CD4-positive, alpha-beta T cell treated with Interleukin-10 for 1 hour (primary cell): ENCODE data around the gene HEXA.
"Not testable (repeated sequence)": the region's sequence is repeated elsewhere in the genome, so short reads cannot be mapped to it uniquely, and the experiment has no call there.

Experiments
- DNase-seq: peaks from one replicate; pipeline ENCODE4 v3.0.0-alpha.2; 2020

The HEXA gene

GRCh38 chr15:72375846-72376581 lies at the start of gene HEXA:
HEXA (minus strand) TSS chr15:72376014; CDS start chr15:72375972, 42 bp downstream.
- peak; percentile 95 for DNase-seq

DNA sequence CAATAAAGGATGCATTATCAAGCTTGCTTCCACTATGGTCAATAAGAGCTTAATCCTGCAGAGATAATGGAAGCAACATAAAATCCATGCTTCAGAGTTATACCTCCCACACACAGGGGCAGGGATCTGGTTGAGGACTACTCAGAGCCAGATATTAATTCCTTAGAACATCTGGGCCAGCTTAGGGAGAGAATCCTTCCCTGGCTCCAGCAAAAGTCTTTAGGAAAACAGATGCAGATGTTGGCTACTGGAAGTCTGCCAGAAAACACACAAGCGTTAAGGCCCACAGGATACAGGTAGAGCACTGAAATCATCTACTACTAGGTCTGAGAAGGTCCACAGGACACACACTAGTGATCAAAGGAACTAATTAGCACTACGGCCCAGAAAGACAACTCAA lies 47.4 kb upstream of the HEXA start:
- DNase-seq = no peak

DNA sequence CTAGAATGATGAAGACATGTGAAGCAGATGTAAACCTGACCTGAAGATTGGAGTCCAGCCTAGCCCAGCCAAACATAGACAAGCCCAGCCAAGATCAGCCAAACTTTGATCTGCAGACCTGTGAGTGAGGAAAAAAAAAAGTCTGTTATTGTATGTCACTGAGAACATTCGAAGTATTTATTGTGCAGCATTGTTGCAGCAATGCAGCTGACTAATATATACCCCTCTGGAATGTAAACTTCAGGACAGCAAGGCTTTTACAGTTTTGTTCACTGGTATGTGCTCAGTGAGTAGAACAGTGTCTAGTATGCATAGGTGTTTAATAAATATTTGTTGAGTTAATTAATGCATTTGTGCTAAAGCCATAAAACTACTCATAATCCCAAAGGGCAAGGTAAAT lies 45.7 kb upstream of the HEXA start:
- DNase-seq = no peak

- no peak for DNase-seq
Observed at GRCh38 chr15:72420576-72420975, 44.8 kb upstream of the HEXA start.

DNA sequence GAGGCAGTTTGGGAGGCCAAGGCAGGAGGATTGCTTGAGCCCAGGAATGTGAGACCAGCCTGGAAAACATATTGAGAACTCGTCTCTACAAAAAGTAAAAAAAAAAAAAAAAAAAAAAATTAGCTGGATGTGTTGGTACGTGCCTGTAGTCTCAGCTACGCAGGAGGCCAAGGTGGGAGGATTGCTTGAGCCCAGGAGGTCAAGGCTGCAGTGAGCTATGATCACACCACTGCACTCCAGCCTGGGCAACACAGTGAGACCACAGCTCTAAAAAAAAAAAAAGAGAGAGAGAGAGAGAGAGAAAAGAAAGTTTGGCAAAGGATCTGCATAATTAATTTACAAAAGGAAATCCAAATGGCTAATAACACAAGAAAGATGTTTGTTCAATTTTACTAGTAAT lies 44.0 kb upstream of the HEXA start:
- not testable (repeated sequence) for DNase-seq

GRCh38 chr15:72415304-72415703 lies 39.5 kb upstream of the HEXA start:
- DNase-seq = no peak

DNA sequence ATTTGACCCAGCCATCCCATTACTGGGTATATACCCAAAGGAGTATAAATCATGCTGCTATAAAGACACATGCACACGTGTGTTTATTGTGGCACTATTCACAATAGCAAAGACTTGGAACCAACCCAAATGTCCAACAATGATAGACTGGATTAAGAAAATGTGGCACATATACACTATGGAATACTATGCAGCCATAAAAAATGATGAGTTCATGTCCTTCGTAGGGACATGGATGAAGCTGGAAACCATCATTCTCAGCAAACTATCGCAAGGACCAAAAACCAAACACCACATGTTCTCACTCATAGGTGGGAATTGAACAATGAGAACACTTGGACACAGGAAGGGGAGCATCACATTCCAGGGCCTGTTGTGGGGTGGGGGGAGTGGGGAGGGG lies 37.5 kb upstream of the HEXA start:
- DNase-seq = not testable (repeated sequence)

DNA sequence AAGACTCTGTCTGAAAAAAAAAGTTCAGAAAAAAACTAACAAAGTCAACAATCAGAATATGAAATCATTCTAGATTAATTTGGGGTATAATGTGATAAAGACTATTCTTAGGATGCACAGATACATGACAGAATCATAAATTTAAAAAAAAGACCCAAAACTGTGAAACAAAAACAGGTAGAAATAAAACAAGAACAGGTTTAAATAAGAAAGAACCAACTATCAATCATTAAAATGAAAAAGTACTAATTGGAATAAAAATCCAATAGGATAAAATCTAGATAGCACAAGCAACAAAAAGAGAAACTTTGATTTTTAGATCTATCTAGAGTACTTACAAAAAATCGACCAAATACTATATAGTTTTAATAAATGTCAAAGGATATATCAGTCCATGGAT lies 35.7 kb upstream of the HEXA start:
- no peak for DNase-seq

DNA sequence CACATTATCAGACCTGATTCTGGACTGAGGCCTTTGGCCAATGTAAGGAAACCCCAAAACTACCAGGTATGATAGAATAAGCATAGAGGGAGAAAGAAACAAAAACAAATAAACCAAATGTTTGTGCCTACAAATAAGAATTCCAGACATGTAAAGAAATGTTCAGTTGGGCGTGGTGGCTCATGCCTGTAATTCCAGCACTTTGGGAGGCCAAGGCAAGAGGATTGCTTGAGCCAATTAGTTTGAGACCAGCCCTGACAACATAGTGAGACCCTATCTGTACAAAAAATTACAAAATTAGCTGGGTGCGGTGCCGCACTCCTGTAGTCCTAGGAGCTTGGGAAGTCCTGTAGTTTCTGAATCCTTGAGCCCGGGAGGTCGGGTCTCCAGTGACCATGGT lies 35.3 kb upstream of the HEXA start:
- DNase-seq = no peak

DNA sequence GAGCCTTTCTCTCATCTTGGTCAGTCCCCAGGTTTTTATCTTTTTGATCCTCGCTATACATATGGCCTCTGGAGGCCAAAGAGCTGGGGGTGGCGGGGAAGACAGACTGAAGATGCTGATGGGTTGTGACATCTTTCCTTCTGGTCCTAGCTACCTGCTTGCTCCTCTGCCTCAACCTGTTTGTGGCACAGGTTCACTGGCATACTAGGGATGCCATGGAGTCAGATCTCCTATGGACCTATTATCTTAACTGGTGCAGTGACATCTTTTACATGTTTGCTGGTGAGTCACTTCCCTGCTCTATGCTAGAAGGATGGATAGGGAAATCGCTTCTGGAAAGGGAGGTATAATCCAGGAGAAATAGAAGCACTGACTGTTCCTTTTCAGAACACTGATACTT lies 31.1 kb upstream of the HEXA start:
- no peak for DNase-seq

DNA sequence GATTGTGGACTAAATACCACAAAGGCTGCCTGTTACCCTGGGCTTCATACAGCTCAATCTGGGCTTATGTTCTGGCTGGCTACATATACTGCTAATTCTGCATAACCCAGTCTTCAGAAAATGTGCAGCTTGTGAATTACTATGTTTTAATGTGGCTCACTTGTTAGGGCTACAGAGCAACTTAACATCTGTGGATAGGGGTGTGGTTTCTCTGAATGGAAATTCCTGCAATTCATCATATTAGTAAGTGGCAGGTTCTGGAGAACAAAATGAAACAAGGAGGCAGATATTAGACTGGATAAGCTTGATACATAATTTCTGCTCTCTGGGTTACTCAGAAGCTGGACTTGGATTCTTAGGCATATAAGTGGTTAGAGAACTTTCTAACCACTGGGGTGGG lies 29.0 kb upstream of the HEXA start:
- no peak for DNase-seq

DNA sequence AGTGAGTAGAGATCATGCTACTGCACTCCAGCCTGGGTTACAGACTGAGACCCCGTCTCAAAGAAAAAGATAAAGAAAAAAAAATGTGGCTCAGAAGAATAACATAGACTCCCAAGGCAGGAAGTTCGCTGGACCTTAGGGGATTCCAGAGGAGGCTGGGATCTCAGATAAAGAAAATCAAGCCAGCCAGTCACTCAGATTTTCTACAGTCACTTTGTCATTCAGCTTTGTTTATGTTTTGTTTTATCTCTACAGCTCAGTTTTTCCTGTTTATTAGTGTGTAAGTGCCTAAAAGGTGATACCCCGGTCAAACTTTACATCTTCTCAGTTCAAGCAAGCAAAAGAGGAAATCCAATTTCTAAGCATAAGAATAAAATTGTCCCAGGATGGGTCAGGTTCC lies 28.5 kb upstream of the HEXA start:
- no peak for DNase-seq

DNA sequence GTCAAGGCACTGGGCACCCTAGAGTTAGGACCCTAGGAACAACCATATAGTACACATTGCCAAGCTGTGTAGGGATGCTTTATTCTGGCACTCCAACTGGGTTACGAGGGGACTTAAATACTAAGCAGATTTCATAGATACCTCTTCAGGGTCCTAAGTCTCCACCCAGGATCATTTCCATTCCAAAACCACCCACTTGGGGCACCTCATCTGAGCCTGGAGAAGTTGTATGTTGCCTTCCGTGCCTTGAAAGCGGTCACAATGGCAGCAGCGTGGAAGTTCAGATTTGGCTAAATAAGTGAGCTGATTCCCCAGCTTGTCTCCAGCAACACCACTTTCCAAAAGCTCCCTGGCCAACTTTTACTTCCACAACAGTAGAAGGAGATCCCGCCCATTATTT lies 26.9 kb upstream of the HEXA start:
- DNase-seq = no peak

GRCh38 chr15:72398648-72399047 lies 22.8 kb upstream of the HEXA start:
- no peak for DNase-seq

- no peak for DNase-seq
Observed at GRCh38 chr15:72397796-72398588, 22.2 kb upstream of the HEXA start, which contains the start of gene TMEM202. TMEM202 (plus strand) TSS chr15:72398305; CDS start chr15:72398327, 22 bp downstream.

DNA sequence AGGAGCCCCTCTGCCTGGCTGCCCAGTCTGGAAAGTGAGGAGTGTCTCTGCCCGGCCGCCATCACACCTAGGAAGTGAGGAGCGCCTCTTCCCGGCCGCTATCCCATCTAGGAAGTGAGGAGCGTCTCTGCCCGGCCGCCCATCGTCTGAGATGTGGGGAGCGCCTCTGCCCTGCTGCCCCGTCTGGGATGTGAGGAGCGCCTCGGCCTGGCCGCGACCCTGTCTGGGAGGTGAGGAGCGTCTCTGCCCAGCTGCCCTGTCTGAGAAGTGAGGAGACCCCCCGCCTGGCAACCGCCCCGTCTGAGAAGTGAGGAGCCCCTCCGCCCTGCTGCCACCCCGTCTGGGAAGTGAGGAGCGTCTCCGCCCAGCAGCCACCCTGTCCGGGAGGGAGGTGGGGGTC lies 20.5 kb upstream of the HEXA start:
- not testable (repeated sequence) for DNase-seq

GRCh38 chr15:72389231-72389630 lies 13.4 kb upstream of the HEXA start:
- DNase-seq = no peak

DNA sequence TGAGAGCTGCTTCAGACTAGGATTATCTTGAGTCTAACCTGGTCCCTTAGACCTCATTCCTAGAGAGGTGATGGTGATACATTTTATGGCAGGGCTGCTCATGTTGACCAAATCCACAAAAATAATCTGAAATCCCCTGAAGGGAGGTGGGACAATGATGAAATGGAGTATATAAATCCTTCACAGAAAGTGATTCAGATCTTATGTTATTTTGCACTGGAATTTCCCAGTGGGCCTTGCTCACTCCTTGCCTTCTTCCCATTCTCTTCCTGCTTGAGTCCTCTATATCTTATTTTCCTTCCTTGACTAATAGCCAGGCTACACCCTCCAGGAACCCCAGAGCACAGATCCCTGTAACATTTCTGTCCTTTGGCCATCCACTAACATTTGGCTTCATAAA lies 11.9 kb upstream of the HEXA start:
- no peak for DNase-seq

- DNase-seq = no peak
Observed at GRCh38 chr15:72382146-72382545, 6.3 kb upstream of the HEXA start.

DNA sequence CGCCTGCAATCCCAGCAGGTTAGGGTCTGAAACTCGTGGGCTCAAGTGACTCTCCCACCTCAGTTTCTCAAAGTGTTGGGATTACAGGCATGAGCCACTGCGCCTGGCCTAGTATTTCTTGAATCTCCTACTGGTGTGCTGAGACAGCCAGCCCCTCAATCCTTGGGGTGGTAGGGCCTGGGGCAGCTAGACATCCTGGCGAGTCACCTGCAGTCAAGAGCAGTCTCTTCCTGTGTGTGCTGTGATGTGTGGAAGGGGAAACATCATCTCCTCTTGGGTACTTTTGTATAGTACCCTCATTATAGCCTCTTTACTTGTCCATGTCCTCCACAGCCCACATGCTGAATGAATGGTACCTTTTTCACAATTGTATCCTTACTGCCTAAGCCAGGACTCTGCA lies 4.9 kb upstream of the HEXA start:
- DNase-seq = no peak

- no peak for DNase-seq
Observed at GRCh38 chr15:72379856-72380430, 4.1 kb upstream of the HEXA start.

- not testable (repeated sequence) for DNase-seq
Observed at GRCh38 chr15:72379106-72379505, 3.3 kb upstream of the HEXA start.

DNA sequence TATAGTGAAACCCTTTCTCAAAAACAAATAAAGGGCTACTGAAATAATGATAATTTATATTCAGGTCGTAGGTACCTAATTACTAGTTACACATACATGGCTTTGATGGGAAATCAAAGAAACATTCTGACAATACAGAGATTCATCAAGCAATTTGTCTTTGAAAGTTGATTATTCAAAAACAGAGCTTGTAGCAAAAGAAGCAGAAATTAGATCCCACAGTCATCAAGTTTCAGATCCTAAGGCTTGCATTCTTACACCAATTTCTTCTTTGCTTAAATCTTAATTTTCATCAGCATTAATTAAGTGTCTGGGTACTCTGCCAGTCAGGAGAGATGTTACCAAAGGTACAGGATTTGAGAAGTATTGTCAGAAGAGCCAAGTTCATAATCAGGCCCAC lies 1.5 kb upstream of the HEXA start:
- no peak for DNase-seq

- no peak for DNase-seq
Observed at GRCh38 chr15:72375501-72375845, 341 bp downstream of the HEXA start.
